ENCODE results near the gene RND2.

Gene RND2

GRCh38 chr17:43006639-43007551 lies 18.1 kb upstream of the RND2 start, which contains the start of gene IFI35:
Gene IFI35 (plus strand): TSS chr17:43006784. CDS start chr17:43006948, 164 bp downstream.
- DNase-seq, result peak; percentile 87

GRCh38 chr17:43010667-43011308 lies 14.2 kb upstream of the RND2 start:
- no peak for DNase-seq

GRCh38 chr17:43011728-43012472 lies 13.1 kb upstream of the RND2 start:
- DNase-seq, result no peak

GRCh38 chr17:43013296-43013695 lies 11.7 kb upstream of the RND2 start:
- DNase-seq, result no peak

GRCh38 chr17:43014020-43014648 lies 10.9 kb upstream of the RND2 start:
- DNase-seq, result no peak

- no peak for DNase-seq
Measured at GRCh38 chr17:43014649-43015542, 10.1 kb upstream of the RND2 start.

- no peak for DNase-seq
Measured at GRCh38 chr17:43015579-43015978, 9.5 kb upstream of the RND2 start.

- no peak for DNase-seq
Measured at GRCh38 chr17:43016216-43016615, 8.8 kb upstream of the RND2 start.

GRCh38 chr17:43018008-43018853 lies 6.8 kb upstream of the RND2 start:
- peak; percentile 61 for DNase-seq

GRCh38 chr17:43018932-43019331 lies 6.1 kb upstream of the RND2 start:
- no peak for DNase-seq

GRCh38 chr17:43019418-43019817 lies 5.6 kb upstream of the RND2 start:
- DNase-seq, result no peak

GRCh38 chr17:43020030-43020621 lies 4.9 kb upstream of the RND2 start:
- no peak for DNase-seq

- DNase-seq, result peak; percentile 42
Measured at GRCh38 chr17:43020789-43021740, 4.0 kb upstream of the RND2 start.

GRCh38 chr17:43021741-43022512 lies 3.1 kb upstream of the RND2 start, which contains the start of gene VAT1:
Gene VAT1 (minus strand): TSS chr17:43022385. CDS start chr17:43022322, 63 bp downstream.
- DNase-seq, result peak; percentile 68

GRCh38 chr17:43025290-43025657 lies 243 bp downstream of the RND2 start:
- DNase-seq, result no peak

GRCh38 chr17:43025766-43026537 lies 921 bp downstream of the RND2 start:
- no peak for DNase-seq

GRCh38 chr17:43026595-43026994 lies 1.6 kb downstream of the RND2 start:
- no peak for DNase-seq
